Heart left ventricle (tissue), 16 donors: ENCODE results near the gene PRXL2B. TPM values are rescaled to one million over a fixed set of nuclear protein-coding genes. Genes with fewer than 3 reads are reported as not detected.
A peak's percentile ranks its signal among the peaks of the same experiment; 100 is the strongest.

Experiments used
- ATAC-seq, 4 donors: fragments of 200-7000 bp; cut with Tn5 transposase; one replicate each; pipeline ENCODE4 v1.9.1; 2020 to 2022; ENCODE audit warnings: moderate library complexity in 4 of 4, mild to moderate bottlenecking in 3 of 4, moderate number of reproducible peaks in 1 of 4
- DNase-seq, 5 donors: peaks; one replicate each; pipeline ENCODE4 v3.0.0-alpha.2; 2020
- H3K27ac ChIP-seq, 12 donors: fragments of 200-600 bp; sonication (generic) in 4 of 12; one replicate each; pipeline versions ENCODE4 v1.5.0 to v1.8.0; 2016 to 2022; ENCODE audit warnings: mild to moderate bottlenecking in 2 of 12
- H3K27me3 ChIP-seq, 9 donors: fragments of 200-600 bp; sonication (generic) in 2 of 9; one replicate each; pipeline versions ENCODE4 v1.5.1 to v1.8.0; 2016 to 2022; ENCODE audit warnings: mild to moderate bottlenecking in 3 of 9
- H3K36me3 ChIP-seq, 9 donors: fragments of 200-600 bp; sonication (generic) in 2 of 9; one replicate each; pipeline versions ENCODE4 v1.5.0 to v1.8.0; 2018 to 2022; ENCODE audit warnings: mild to moderate bottlenecking in 2 of 9
- H3K4me1 ChIP-seq, 12 donors: fragments of 200-600 bp; sonication (generic) in 4 of 12; one replicate each; pipeline versions ENCODE4 v1.5.0 to v1.8.0; 2016 to 2022; ENCODE audit warnings: mild to moderate bottlenecking in 3 of 12
- H3K4me3 ChIP-seq, 12 donors: fragments of 200-600 bp; sonication (generic) in 4 of 12; one replicate each; pipeline versions ENCODE4 v1.5.0 to v1.8.0; 2017 to 2022; ENCODE audit warnings: mild to moderate bottlenecking in 9 of 12, moderate library complexity in 4 of 12
- H3K9me3 ChIP-seq, 12 donors: fragments of 200-600 bp; sonication (generic) in 4 of 12; one replicate each; pipeline versions ENCODE4 v1.5.0 to v1.8.0; 2016 to 2022; ENCODE audit warnings: mild to moderate bottlenecking in 1 of 12
- CTCF ChIP-seq, 12 donors: fragments of 200-600 bp; sonication (generic) in 4 of 12; IDR thresholded peaks; one replicate each; pipeline versions ENCODE4 v1.5.0 to v1.8.0; 2018 to 2022; ENCODE audit warnings: antibody characterized with exemption in 12 of 12, mild to moderate bottlenecking in 5 of 12
- POLR2A ChIP-seq, 2 donors: fragments of 450-650 bp; IDR thresholded peaks; one replicate each; pipeline ENCODE4 v1.6.1; 2017; ENCODE audit warnings: antibody characterized with exemption in 2 of 2, mild to moderate bottlenecking in 2 of 2, moderate library complexity in 2 of 2
- WGBS, 4 donors: extraction: QIAGEN DNeasy Blood & Tissue Kit in 2 of 4; methylation state at CpG; one replicate each; pipeline versions ENCODE4 v1.1.5 to v1.1.7; 2013 to 2018; 5-methylcytosine and 5-hydroxymethylcytosine counted together
- intact Hi-C, 10 donors: fragments of 100-400 bp; cut with DNase I; formaldehyde crosslinking; loops; one replicate each; pipeline versions ENCODE4 v1.11.1 to v1.14.2; 2022
- polyA plus RNA-seq, 2 donors: library from polyadenylated mRNA; stranded (reverse); fragments of 200-250 nt; gene quantifications; one replicate each; pipeline ENCODE4 v1.2.3, GENCODE V29; 2013
- total RNA-seq, 9 donors: library from RNA; depleted of rRNA in 2 of 9; stranded (reverse); fragments of >200 nt in 2 of 9; fragmentation: NEBNext Ultra II Directional in 3 of 9; extraction: Animal tissue kit (Norgen Biotek cat#: 25700) in 3 of 9; gene quantifications; one replicate each; pipeline versions ENCODE4 v1.1.0 to v1.2.4, GENCODE V29; 2016 to 2023
- donor health status: ischemic (EF 13 %, LVEDD 7.1; RV severe dilation, severe dysfunction).
- donor health status: healthy with polysubstance abuse.
- donor health status: DM: no; HTN: yes; CAD: no.
- donor health status: DM: no; HTN: no; CAD: no.
- donor health status: ischemic (EF 25% LVEDD 6.9; RV normal size, moderate dysfunction).
- donor health status: ischemic (EF 25% LVEDD 5.7; RV mildly dilated, moderate dysfunction).
- donor health status: healthy.
- donor health status: DM: yes; HTN: yes; CAD: no.
- donor health status: ischemic (EF 35%, LVEDD 5.7; RV mildly dilated, moderate dysfunction).
- donor health status: nonischemic (EF 11% LVEDD 7.7; RV severe dilation, severe dysfunction).
- donor health status: DM: yes; HTN: yes; CAD: no.
- donor health status: PGD.
- donor health status: ischemic (EF 29% LVEDD 5.4; RV normal size, mild dysfunction).
- donor health status: nonischemic (EF 23%, LVEDD 6.1; RV moderate dilation, normal function).

Gene PRXL2B
- total and polyA plus RNA-seq, 11 donors: 5.1 to 13.9 (median 7.9) TPM

DNA sequence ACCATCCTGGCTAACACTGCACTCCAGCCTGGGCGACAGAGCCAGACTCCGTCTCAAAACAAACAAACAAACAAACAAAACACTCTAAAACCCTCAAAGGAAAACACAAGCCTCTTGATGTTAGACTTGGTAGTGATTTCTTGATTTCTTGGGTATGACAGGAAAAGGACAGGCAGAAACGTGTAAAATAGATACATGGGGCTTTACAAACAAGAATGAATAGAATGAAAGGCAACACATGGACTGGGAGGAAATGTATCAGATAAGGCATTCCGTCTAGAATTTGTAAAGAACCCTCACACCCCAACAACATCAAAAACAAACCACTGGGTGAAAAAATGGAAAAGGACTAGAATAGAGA, 7.8 kb upstream of the PRXL2B start:
- intact Hi-C loops: loop anchor here in 1 of 10 donors (2.0 kb wide), 1 partner anchor 22 kb away; the partner anchor contains the start of gene TNFRSF14
- peaks cover 0 to 52% (median 22%) of the 10 kb centered on the region in 12 donors for H3K4me1 ChIP-seq
- H3K27me3 ChIP-seq: peaks cover 0 to 7% (median 0%) of the 10 kb centered on the region in 9 donors
- WGBS, 4 donors: 48 to 58% (median 50%) methylated on average over 4 of the region's 4 CpGs
- no peak for ATAC-seq
- no peaks in the 10 kb centered on the region for H3K36me3 ChIP-seq
- H3K9me3 ChIP-seq: peaks cover 0 to 4% (median 0%) of the 10 kb centered on the region in 12 donors
- TF ChIP-seq CTCF (IDR thresholded peaks at IDR 0.05) (peak in 1 of 12 donors; percentile 0), POLR2A (IDR thresholded peaks at IDR 0.05) (no peak)
- peak overlapping the region; percentile 53 to 93 (median 88) for H3K27ac ChIP-seq
- H3K4me3 ChIP-seq: peak overlapping the region in 2 of 12 donors; percentile 32 to 38
- DNase-seq: no peak

DNA sequence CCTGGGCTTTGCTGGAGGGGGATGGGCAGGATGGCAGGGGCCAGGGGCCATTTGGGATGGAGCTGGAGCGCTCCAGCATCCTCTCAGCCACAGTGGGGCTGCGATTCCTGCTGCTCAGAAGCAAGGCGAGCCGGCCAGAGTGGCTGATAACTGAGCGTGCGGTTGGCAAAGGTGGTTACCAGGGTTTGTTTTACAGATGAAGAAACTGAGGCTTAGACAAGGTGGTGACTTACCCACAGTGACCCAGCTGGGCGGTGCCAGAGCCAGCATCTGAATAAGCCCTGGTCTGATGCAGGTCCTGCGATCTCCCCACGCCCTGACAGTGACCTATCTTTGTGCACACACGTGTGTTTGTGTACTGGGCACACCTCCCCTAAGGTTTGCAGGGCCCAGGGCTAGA, 5.9 kb upstream of the PRXL2B start:
- ATAC-seq: no peak
- no peaks in the 10 kb centered on the region for H3K36me3 ChIP-seq
- 90 to 91% (median 91%) methylated on average over 4 to 10 of the region's 10 CpGs for WGBS, 4 donors
- no peak overlapping the region for H3K27ac ChIP-seq
- H3K9me3 ChIP-seq: no peaks in the 10 kb centered on the region
- H3K27me3 ChIP-seq: peaks cover 0 to 7% (median 0%) of the 10 kb centered on the region in 9 donors
- intact Hi-C loops: loop anchor here in 5 of 10 donors (5.0 to 10.0 kb wide), 4 partner anchors 54 to 166 kb away; partner anchors contain the start of genes MMEL1 (in 1 of the 5) and PEX10 (in 1 of the 5)
- H3K4me3 ChIP-seq: no peak overlapping the region
- no peak for DNase-seq
- TF ChIP-seq POLR2A (IDR thresholded peaks at IDR 0.05): no peak
- TF ChIP-seq CTCF (IDR thresholded peaks at IDR 0.05): no peak
- peaks cover 3 to 65% (median 31%) of the 10 kb centered on the region in 12 donors for H3K4me1 ChIP-seq

- WGBS, 4 donors: 71 to 75% (median 72%) methylated on average over 7 of the region's 7 CpGs
- Histone ChIP-seq H3K9me3 (no peaks in the 10 kb centered on the region), H3K36me3 (no peaks in the 10 kb centered on the region), H3K27ac (no peak overlapping the region), H3K4me3 (no peak overlapping the region), H3K4me1 (peaks cover 3 to 55% (median 25%) of the 10 kb centered on the region in 12 donors), H3K27me3 (peaks cover 0 to 7% (median 0%) of the 10 kb centered on the region in 9 donors)
- no peak for DNase-seq
- no peak for ATAC-seq
- TF ChIP-seq CTCF (IDR thresholded peaks at IDR 0.05): no peak
- no peak for TF ChIP-seq POLR2A (IDR thresholded peaks at IDR 0.05)
- intact Hi-C loops: loop anchor here in 5 of 10 donors (5.0 to 10.0 kb wide), 4 partner anchors 52 to 168 kb away; partner anchors contain the start of genes MMEL1 (in 1 of the 5) and PEX10 (in 1 of the 5)
Measured at GRCh38 chr1:2582391-2582790, 4.2 kb upstream of the PRXL2B start.

DNA sequence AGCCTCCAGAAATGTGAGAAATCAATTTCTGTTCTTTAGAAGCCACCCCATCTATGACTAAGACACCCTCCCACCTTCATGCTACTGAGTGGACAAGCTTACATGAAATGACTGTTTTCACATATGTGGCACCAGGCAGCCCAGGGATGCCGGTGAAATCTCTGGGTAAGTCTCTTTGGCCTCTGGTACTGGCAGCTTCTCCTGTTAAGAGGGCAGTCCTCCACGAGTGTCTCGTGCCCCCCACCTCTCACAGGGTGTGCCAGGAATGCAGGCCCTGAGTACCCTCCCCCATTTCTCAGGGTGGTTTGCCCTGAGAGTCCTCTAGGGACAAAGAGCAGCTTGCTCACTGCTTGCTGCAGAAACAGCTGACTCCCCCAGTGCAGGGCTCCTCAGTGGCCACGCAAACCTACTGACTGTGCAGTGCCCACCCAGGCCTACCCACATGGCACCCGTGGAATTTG, 3.2 kb upstream of the PRXL2B start:
- Histone ChIP-seq H3K27me3 (peaks cover 0 to 7% (median 0%) of the 10 kb centered on the region in 9 donors), H3K4me3 (no peak overlapping the region), H3K4me1 (peaks cover 3 to 50% (median 23%) of the 10 kb centered on the region in 12 donors), H3K36me3 (no peaks in the 10 kb centered on the region), H3K9me3 (no peaks in the 10 kb centered on the region), H3K27ac (no peak overlapping the region)
- ATAC-seq (no peak), DNase-seq (peak in 1 of 5 donors; percentile 14)
- WGBS, 4 donors: 59 to 70% (median 69%) methylated on average over 4 to 5 of the region's 5 CpGs
- intact Hi-C loops: loop anchor here in 5 of 10 donors (5.0 to 10.0 kb wide), 4 partner anchors 51 to 169 kb away; partner anchors contain the start of genes MMEL1 (in 1 of the 5) and PEX10 (in 1 of the 5)
- no peak for TF ChIP-seq CTCF (IDR thresholded peaks at IDR 0.05)
- no peak for TF ChIP-seq POLR2A (IDR thresholded peaks at IDR 0.05)
